Measurements from ENCODE around the gene FOXP1.

DNA sequence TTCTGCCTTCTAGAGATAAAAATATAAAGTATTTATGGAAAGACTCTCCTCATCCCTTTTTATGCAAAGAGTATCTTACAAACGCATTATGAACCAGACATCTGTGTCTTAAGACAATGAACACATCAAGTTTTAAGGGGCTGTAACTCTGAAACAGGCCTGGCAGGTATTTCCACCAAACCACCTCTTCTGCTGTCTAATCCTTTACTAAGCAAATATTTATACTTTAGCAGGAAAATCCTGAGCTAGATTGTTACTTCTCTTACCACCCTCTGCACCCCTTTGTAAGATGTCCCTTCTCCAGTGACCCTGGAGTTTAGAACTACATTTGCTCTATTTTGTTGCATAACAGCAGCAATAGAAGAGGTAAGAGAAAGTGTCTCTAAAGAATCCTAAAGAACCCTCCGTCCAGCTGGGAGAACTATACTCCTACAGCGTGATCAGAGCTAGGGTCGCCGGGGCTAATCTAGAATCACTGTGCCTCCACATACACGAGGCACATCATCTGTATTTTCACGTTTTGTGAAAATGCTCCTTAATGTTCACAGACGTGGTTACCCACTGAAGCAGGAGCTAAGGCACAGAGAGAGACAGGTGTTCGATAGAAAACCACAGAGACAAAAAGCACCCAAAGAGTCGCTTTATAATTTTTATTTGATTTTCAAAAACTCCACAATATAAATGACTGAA is 129.6 kb downstream of the FOXP1 start:
- TF ChIP-seq POLR2A (IDR thresholded peaks at IDR 0.05) = no peak
- TF ChIP-seq, protein P1, sequence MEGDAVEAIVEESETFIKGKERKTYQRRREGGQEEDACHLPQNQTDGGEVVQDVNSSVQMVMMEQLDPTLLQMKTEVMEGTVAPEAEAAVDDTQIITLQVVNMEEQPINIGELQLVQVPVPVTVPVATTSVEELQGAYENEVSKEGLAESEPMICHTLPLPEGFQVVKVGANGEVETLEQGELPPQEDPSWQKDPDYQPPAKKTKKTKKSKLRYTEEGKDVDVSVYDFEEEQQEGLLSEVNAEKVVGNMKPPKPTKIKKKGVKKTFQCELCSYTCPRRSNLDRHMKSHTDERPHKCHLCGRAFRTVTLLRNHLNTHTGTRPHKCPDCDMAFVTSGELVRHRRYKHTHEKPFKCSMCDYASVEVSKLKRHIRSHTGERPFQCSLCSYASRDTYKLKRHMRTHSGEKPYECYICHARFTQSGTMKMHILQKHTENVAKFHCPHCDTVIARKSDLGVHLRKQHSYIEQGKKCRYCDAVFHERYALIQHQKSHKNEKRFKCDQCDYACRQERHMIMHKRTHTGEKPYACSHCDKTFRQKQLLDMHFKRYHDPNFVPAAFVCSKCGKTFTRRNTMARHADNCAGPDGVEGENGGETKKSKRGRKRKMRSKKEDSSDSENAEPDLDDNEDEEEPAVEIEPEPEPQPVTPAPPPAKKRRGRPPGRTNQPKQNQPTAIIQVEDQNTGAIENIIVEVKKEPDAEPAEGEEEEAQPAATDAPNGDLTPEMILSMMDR (IDR thresholded peaks at IDR 0.05) = no peak
- TF ChIP-seq POLR2AphosphoS5 (IDR thresholded peaks at IDR 0.05; ENCODE audit: insufficient read depth in 1 of 2, low read depth in 1 of 2) = no peak
